A549 treated with AZD9567 at 1 μM for 4 hours (cell line): Measurements from ENCODE around the gene BPIFA3. TPM values are rescaled to one million over a fixed set of nuclear protein-coding genes. Genes with fewer than 3 reads are reported as not detected.

ENCODE experiments used
- total RNA-seq: library from RNA; stranded (reverse); fragments of 200-300 nt; extraction: Qiagen RNA extraction; gene quantifications from 5 replicates; pipeline ENCODE4 v1.2.3, GENCODE V29; 2022; ENCODE audit not compliant: insufficient read depth

The BPIFA3 gene
- not detected in 5 replicates for total RNA-seq

DNA sequence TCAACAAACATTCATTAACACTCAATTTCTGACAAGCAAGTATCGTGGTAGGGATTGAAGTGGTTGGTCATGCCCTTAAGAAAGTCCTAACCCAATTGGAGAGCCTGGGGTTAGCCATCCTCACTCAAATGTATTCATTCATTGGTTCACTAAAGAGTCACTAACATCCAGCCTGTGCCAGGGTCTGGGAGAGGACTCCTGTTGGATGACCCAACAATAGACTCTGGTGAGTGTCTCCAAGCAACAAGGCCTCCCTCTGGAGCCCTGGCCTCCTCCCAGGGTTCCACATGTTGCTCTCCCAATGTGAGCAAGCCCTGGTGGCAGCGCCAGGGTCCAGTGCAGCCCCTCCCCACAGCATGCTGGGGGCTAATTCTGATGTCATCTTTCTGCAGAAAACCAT, at the start of gene BPIFA3:
Gene BPIFA3 (plus strand): TSS at position 301 of the 400 bp plus-strand sequence. CDS start 185 bp downstream, outside the sequence.

DNA sequence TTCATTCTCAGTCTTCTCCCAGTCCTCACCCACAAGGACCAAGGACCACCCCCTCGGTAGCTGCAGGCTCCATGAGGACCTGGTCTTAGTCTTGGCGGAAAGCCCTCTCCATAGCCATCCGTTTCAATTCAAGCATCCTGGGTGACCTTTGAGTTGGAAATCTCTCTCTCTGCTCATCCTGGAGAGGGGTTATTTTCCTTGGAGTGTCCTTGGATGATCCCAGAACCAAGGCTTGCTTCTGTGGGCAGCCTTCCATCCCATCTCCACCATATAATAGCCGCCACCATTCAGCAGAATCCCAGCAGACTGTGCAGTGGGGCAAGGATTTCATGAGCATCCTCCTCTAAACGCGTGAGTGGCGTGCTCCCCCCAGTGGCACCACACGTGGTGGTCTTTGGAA, 49.3 kb upstream of the BPIFA3 start, which contains the start of gene BPIFA2:
Gene BPIFA2 (plus strand): TSS at position 301 of the 400 bp plus-strand sequence. CDS start 987 bp downstream, outside the sequence.

DNA sequence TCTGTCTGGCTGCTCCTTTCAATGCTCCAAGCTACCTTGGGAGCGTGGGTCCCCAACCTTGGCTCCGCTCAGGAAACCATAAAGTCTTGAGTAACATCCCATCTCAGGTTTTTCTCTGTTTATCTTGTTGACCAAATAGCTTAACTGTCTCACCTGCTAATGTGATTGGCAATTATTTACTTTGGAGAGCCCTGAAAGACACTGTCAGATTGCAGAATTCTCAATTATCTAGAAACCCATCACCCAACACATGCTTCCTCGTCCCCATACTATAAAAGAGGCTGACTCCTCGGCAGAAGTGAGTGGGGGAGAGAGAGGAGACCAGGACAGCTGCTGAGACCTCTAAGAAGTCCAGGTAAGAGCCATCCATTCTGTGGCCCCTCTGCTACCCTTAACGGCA, 18.5 kb downstream of the BPIFA3 start, which contains the start of gene BPIFA1:
Gene BPIFA1 (plus strand): TSS at position 301 of the 400 bp plus-strand sequence. CDS start 1,716 bp downstream, outside the sequence.

Other genes with a start within 250 kb of the BPIFA3 start
- gene SUN5, start 212.9 kb upstream of the BPIFA3 start, total RNA-seq, result not detected in 5 replicates
- gene BPIFB2, start 209.6 kb upstream of the BPIFA3 start, total RNA-seq, result not detected in 5 replicates
- not detected in 5 replicates for gene BPIFB6, start 185.7 kb upstream of the BPIFA3 start, total RNA-seq
- gene BPIFB3, start 163.4 kb upstream of the BPIFA3 start, total RNA-seq, result not detected in 5 replicates
- not detected in 5 replicates for gene BPIFB4, start 137.7 kb upstream of the BPIFA3 start, total RNA-seq
- 0.12 TPM in 1 of 5 replicates, not detected in the others for gene BPIFA2, start 49.2 kb upstream of the BPIFA3 start, total RNA-seq
- not detected in 5 replicates for gene BPIFA1, start 18.6 kb downstream of the BPIFA3 start, total RNA-seq
- gene BPIFB1, start 65.9 kb downstream of the BPIFA3 start, total RNA-seq, result 0.11 to 0.16 TPM (median 0.13 TPM) in 3 of 5 replicates, not detected in the others
- gene CDK5RAP1, start 184.2 kb downstream of the BPIFA3 start, total RNA-seq, result 27.1 to 37.6 TPM (median 33.5 TPM) in 5 replicates
- gene SNTA1, start 226.4 kb downstream of the BPIFA3 start, total RNA-seq, result 10.5 to 14.1 TPM (median 11.8 TPM) in 5 replicates